Natural killer cell (primary cell): ENCODE data around the gene SETD3. TPM values are rescaled to one million over a fixed set of nuclear protein-coding genes. Genes with fewer than 3 reads are reported as not detected.

Experiments used
- ATAC-seq, 3 donors: fragments of 150-1000 bp in 2 of 3; fragments of 200-7000 bp in 1 of 3; cut with Tn5 transposase; 1 replicate in 1 of 3; 2 replicates in 2 of 3; pipeline ENCODE4 v1.10.0; 2021; ENCODE audit warnings: mild to moderate bottlenecking in 2 of 3, moderate library complexity in 2 of 3
- DNase-seq, 2 donors: peaks; one replicate each; pipeline versions ENCODE4 v3.0.0 to v3.0.0-alpha.2; 2013 to 2021; ENCODE audit warnings: mixed read lengths in 1 of 2
- H3K27ac ChIP-seq: one replicate; pipeline ENCODE4 v1.5.1; 2013; ENCODE audit warnings: mild to moderate bottlenecking, low read length
- H3K27me3 ChIP-seq: one replicate; pipeline ENCODE4 v1.6.1; 2013; ENCODE audit warnings: low read length; ENCODE audit not compliant: control insufficient read depth, insufficient read depth
- H3K36me3 ChIP-seq: one replicate; pipeline ENCODE4 v1.6.1; 2013; ENCODE audit warnings: low read length; ENCODE audit not compliant: control insufficient read depth, insufficient read depth
- H3K4me1 ChIP-seq: one replicate; pipeline ENCODE4 v1.6.1; 2013; ENCODE audit warnings: low read length; ENCODE audit not compliant: control insufficient read depth, insufficient read depth
- H3K4me3 ChIP-seq: one replicate; pipeline ENCODE4 v1.5.1; 2013; ENCODE audit warnings: low read length
- H3K9me3 ChIP-seq: one replicate; pipeline ENCODE4 v1.6.1; 2013; ENCODE audit warnings: low read length; ENCODE audit not compliant: control insufficient read depth, insufficient read depth
- H3K27ac Mint-ChIP-seq, 2 donors: one replicate each; pipeline ENCODE4 v1.8.0; 2022; ENCODE audit warnings: mild to moderate bottlenecking in 2 of 2, mixed read lengths in 2 of 2, moderate library complexity in 1 of 2
- H3K27me3 Mint-ChIP-seq, 2 donors: one replicate each; pipeline ENCODE4 v1.8.0; 2022; ENCODE audit warnings: low read depth in 2 of 2, mixed read lengths in 2 of 2
- H3K36me3 Mint-ChIP-seq: one replicate; pipeline ENCODE4 v1.8.0; 2022; ENCODE audit warnings: mixed read lengths
- H3K4me1 Mint-ChIP-seq, 2 donors: one replicate each; pipeline ENCODE4 v1.8.0; 2022; ENCODE audit warnings: mixed read lengths in 2 of 2
- H3K4me3 Mint-ChIP-seq: one replicate; pipeline ENCODE4 v1.8.0; 2022; ENCODE audit warnings: mild to moderate bottlenecking, moderate library complexity, mixed read lengths
- H3K9me3 Mint-ChIP-seq, 2 donors: one replicate each; pipeline ENCODE4 v1.8.0; 2022; ENCODE audit warnings: mixed read lengths in 2 of 2
- CTCF ChIP-seq: fragments of 200-600 bp; IDR thresholded peaks from one replicate; pipeline ENCODE4 v1.8.0; 2022; ENCODE audit warnings: antibody characterized with exemption
- WGBS: methylation state at CpG from one replicate; pipeline ENCODE4 v1.1.7; 2013; ENCODE audit warnings: missing lambda C conversion rate; ENCODE audit not compliant: insufficient coverage; 5-methylcytosine and 5-hydroxymethylcytosine counted together
- intact Hi-C: fragments of 100-400 bp; cut with micrococcal nuclease; formaldehyde crosslinking; loops from one replicate; pipeline ENCODE4 v1.14.2; 2022
- total RNA-seq, 4 donors: library from RNA; stranded (reverse); fragments of 120-200 nt in 1 of 4; gene quantifications; one replicate each; pipeline versions ENCODE4 v1.2.3 to v1.2.4, GENCODE V29; 2013 to 2022

Gene SETD3
- total RNA-seq, 3 donors from 2014 or later (not counting 1 experiment from before 2014, with no cell fraction given), result 111 to 160 (median 137) TPM

- H3K27me3 ChIP-seq, result no peaks in the 10 kb centered on the region
- Mint-ChIP-seq H3K4me3 (no peak overlapping the region), H3K36me3 (no peaks in the 10 kb centered on the region), H3K9me3 (no peaks in the 10 kb centered on the region), H3K4me1 (peaks cover 4 to 5% of the 10 kb centered on the region in 2 donors), H3K27me3 (no peaks in the 10 kb centered on the region), H3K27ac (no peak overlapping the region)
- TF ChIP-seq CTCF, result no peak
- DNase-seq, result no peak
- no peak overlapping the region for H3K4me3 ChIP-seq
- intact Hi-C loops, result no loop called here
- no peak overlapping the region for H3K27ac ChIP-seq
- H3K4me1 ChIP-seq, result no peaks in the 10 kb centered on the region
- no peak for ATAC-seq
- H3K9me3 ChIP-seq, result no peaks in the 10 kb centered on the region
- no peaks in the 10 kb centered on the region for H3K36me3 ChIP-seq
- 72% methylated on average over 12 of the region's 12 CpGs for WGBS
These were observed 122.7 kb downstream of the SETD3 start for GRCh38 chr14:99357916-99358390.

DNA sequence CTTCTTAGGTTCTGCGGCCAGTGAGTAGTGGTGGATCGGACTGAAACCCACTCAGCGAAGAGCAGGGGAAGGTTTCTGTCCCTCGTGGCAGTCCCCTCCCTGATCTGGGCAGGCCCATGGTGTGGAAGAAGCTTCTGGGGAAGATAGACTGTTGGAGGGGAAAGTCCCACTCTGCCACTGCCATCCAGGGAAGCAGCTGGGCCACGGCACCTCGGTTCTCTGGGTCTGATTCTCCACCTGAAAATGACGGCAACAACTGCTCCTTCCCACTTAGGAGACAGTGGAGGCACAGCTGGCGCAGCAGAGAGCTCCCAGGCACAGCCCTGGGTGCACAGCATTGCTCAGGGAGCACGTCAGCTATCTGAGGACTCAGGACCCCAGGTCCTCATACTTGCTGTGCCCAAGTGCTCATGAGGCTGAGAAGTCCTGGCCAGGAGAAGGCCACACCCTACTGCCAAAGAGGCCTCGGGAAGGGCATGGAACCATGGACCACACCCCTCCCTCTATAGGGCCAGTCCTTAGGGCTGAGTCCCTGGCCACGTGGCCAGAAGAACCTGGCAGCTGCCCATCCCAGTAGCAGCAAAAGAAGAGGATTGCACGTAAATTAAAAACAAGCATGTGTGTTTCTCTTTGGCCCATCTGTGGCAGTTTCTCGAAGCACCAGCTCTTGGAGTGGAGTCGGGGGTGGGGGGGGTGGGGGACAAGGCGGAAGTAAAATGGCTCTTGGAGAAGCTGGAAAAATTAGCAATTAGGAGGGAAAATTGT lies 123.3 kb downstream of the SETD3 start:
- H3K27me3 Mint-ChIP-seq, result no peaks in the 10 kb centered on the region
- H3K4me3 ChIP-seq, result no peak overlapping the region
- no peaks in the 10 kb centered on the region for H3K36me3 ChIP-seq
- H3K4me1 ChIP-seq, result no peaks in the 10 kb centered on the region
- peaks cover under 1 to 3% of the 10 kb centered on the region in 2 donors for H3K4me1 Mint-ChIP-seq
- H3K27ac ChIP-seq, result no peak overlapping the region
- intact Hi-C loops, result no loop called here
- H3K36me3 Mint-ChIP-seq, result no peaks in the 10 kb centered on the region
- TF ChIP-seq CTCF, result no peak
- H3K9me3 Mint-ChIP-seq, result no peaks in the 10 kb centered on the region
- no peak overlapping the region for H3K4me3 Mint-ChIP-seq
- H3K9me3 ChIP-seq, result no peaks in the 10 kb centered on the region
- ATAC-seq, result no peak
- no peak for DNase-seq
- WGBS, result 86% methylated on average over 15 of the region's 15 CpGs
- H3K27ac Mint-ChIP-seq, result no peak overlapping the region
- H3K27me3 ChIP-seq, result no peaks in the 10 kb centered on the region

DNA sequence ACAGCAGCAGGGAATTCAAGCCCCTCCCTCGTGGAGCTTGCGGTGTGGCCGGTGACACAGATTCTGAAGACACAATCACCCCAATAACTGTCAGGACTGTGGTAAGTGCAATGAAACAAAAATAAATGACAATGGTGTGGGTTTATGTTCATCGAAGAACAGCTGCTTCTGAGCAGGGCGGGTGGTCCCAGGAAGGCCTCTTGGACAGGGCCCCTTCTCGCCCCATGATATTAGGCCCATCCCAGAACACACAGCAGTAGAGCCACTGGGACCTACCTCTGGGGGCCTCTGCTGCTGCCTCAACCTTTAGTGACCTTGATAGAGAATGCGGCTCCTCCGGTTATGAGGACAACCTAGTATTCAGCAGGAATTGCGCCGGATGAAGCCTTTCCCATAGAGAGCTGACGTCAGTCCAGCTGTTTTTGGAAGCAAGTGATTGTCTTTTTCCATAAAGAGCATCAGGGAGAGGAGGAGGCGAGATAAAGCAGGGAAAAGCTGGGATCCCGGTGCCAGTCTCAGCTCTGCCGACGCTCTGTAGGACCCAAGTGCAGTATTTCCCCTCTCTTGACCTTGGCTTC lies 124.5 kb downstream of the SETD3 start:
- Mint-ChIP-seq H3K27ac (no peak overlapping the region), H3K4me3 (no peak overlapping the region), H3K4me1 (no peaks in the 10 kb centered on the region), H3K36me3 (no peaks in the 10 kb centered on the region), H3K27me3 (no peaks in the 10 kb centered on the region), H3K9me3 (no peaks in the 10 kb centered on the region)
- no peak for TF ChIP-seq CTCF
- no peaks in the 10 kb centered on the region for H3K27me3 ChIP-seq
- intact Hi-C loops, result no loop called here
- WGBS, result 96% methylated on average over 15 of the region's 15 CpGs
- no peak overlapping the region for H3K4me3 ChIP-seq
- ATAC-seq, result no peak
- H3K9me3 ChIP-seq, result no peaks in the 10 kb centered on the region
- no peak for DNase-seq
- no peaks in the 10 kb centered on the region for H3K4me1 ChIP-seq
- no peak overlapping the region for H3K27ac ChIP-seq
- no peaks in the 10 kb centered on the region for H3K36me3 ChIP-seq
